ENCODE measurements around the gene STAC.

STAC gene

DNA sequence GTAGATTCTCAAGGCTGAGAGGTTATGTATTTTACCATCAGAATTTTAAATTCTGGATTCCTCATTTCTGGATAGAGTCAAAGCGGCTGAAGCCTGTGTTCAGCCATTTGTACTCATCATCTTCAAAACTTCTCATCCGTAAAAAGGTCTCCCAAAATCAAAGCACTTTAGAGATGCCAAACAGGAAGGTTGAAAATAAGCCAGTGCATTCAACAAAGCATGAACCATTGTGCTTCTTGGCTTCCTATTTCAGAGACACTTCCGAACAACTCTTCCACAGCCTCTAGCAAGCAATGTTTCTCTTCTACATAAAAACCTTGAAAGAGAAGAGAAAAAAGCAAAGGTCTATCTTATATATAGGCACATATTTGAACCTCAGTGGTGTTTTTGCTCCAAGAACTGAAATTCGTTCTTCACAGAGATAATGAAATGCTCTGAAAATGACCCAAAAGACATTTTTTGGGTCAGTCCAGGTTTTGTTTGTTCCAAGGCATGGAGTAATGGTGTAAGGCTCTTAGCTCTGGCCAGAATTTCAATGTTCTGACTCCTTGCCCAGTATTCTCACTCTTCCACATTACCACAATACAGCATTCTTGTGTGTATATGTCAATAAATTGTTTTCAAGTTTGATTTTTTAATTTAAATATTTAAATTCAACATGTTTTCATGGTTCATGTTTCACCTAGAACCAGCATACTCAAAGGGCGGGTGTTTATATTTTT lies 163.1 kb downstream of the STAC start:
- DNase-seq (ENCODE audit: low read depth, low spot score): no peak
- ChIA-PET CTCF (no interaction called here), POLR2A (no interaction called here)
- TF ChIP-seq, protein P1, sequence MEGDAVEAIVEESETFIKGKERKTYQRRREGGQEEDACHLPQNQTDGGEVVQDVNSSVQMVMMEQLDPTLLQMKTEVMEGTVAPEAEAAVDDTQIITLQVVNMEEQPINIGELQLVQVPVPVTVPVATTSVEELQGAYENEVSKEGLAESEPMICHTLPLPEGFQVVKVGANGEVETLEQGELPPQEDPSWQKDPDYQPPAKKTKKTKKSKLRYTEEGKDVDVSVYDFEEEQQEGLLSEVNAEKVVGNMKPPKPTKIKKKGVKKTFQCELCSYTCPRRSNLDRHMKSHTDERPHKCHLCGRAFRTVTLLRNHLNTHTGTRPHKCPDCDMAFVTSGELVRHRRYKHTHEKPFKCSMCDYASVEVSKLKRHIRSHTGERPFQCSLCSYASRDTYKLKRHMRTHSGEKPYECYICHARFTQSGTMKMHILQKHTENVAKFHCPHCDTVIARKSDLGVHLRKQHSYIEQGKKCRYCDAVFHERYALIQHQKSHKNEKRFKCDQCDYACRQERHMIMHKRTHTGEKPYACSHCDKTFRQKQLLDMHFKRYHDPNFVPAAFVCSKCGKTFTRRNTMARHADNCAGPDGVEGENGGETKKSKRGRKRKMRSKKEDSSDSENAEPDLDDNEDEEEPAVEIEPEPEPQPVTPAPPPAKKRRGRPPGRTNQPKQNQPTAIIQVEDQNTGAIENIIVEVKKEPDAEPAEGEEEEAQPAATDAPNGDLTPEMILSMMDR (IDR thresholded peaks at IDR 0.05; ENCODE audit: insufficient read depth, low read length, missing control alignments): no peak
- H3K4me3 ChIP-seq (ENCODE audit: low read depth, low read length): no peak overlapping the region

- H3K4me3 ChIP-seq (ENCODE audit: low read depth, low read length): no peak overlapping the region
- POLR2A ChIA-PET: no interaction called here
- no peak for DNase-seq (ENCODE audit: low read depth, low spot score)
- CTCF ChIA-PET: interaction anchor here (0.6 to 1.2 kb wide), 2 partner anchors 155 to 580 kb away, joined by 3 read pairs; no protein-coding TSS in a partner anchor
- TF ChIP-seq, protein P1 (IDR thresholded peaks at IDR 0.05; ENCODE audit: insufficient read depth, low read length, missing control alignments): no peak
Observed at GRCh38 chr3:36546226-36546625, 165.9 kb downstream of the STAC start.

GRCh38 chr3:36548712-36549111 lies 168.4 kb downstream of the STAC start:
- H3K4me3 ChIP-seq (ENCODE audit: low read depth, low read length): no peak overlapping the region
- ChIA-PET POLR2A (no interaction called here), CTCF (no interaction called here)
- TF ChIP-seq, protein P1 (IDR thresholded peaks at IDR 0.05; ENCODE audit: insufficient read depth, low read length, missing control alignments): no peak
- DNase-seq (ENCODE audit: low read depth, low spot score): no peak

GRCh38 chr3:36557021-36557707 lies 176.9 kb downstream of the STAC start:
- DNase-seq (ENCODE audit: low read depth, low spot score): no peak
- CTCF ChIA-PET: interaction anchor here (2.2 kb wide), 1 partner anchor 17 kb away, joined by 7 read pairs; no protein-coding TSS in a partner anchor

DNA sequence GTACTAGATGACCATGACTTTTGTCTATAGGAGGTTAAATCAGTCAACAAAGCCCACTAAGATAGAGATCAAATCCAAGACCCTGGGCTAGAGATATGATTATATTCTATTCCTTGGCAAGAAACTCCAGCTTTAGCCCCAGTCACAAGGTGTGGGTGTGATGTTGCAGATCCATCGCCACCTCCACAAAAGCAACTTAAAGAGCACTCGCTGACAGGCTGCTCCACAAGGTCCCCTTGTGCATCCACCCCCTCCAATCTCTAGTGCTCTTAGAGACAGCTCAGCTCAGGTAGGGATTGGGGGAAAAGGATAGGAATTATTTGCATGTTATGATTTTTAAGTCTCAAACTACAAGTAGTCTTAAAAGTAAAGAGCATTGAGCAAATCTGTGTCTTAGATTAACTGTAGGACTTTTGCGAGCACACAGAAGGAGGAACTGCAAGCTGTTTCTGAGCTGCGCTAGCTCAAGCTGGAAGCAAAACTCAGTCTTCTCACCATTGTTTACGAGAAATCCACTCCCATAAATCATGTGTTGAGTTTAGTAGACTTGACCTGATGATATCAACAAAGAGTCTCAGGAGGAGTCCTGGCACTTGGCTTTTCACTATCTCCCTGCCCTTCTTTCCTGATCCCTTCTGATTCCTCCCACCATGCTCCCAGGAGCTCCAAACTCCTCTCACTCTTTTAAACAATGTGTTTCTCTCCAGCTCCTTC lies 177.6 kb downstream of the STAC start:
- no peak for DNase-seq (ENCODE audit: low read depth, low spot score)
- TF ChIP-seq, protein P1 (IDR thresholded peaks at IDR 0.05; ENCODE audit: insufficient read depth, low read length, missing control alignments): no peak
- POLR2A ChIA-PET: no interaction called here
- CTCF ChIA-PET: no interaction called here
- H3K4me3 ChIP-seq (ENCODE audit: low read depth, low read length): no peak overlapping the region

More at GRCh38 chr3:36557021-36557707, 176.9 kb downstream of the STAC start:
- POLR2A ChIA-PET: no interaction called here
- TF ChIP-seq, protein P1 (IDR thresholded peaks at IDR 0.05; ENCODE audit: insufficient read depth, low read length, missing control alignments): no peak
- H3K4me3 ChIP-seq (ENCODE audit: low read depth, low read length): no peak overlapping the region

- no peak overlapping the region for H3K4me3 ChIP-seq (ENCODE audit: low read depth, low read length)
- ChIA-PET CTCF (no interaction called here), POLR2A (no interaction called here)
- TF ChIP-seq, protein P1 (IDR thresholded peaks at IDR 0.05; ENCODE audit: insufficient read depth, low read length, missing control alignments): no peak
- no peak for DNase-seq (ENCODE audit: low read depth, low spot score)
Observed at GRCh38 chr3:36558961-36559360, 178.7 kb downstream of the STAC start.
